NCI-H526 treated with DMSO at 0.1 percent for 48 hours (cell line): ENCODE results near the gene DISC1.
"Not testable (repeated sequence)": the region's sequence is repeated elsewhere in the genome, so short reads cannot be mapped to it uniquely, and the experiment has no call there.

ENCODE experiments used
- DNase-seq: peaks from one replicate; lab custom pipeline; 2025; lab: John Stamatoyannopoulos, UW

DISC1 gene

DNA sequence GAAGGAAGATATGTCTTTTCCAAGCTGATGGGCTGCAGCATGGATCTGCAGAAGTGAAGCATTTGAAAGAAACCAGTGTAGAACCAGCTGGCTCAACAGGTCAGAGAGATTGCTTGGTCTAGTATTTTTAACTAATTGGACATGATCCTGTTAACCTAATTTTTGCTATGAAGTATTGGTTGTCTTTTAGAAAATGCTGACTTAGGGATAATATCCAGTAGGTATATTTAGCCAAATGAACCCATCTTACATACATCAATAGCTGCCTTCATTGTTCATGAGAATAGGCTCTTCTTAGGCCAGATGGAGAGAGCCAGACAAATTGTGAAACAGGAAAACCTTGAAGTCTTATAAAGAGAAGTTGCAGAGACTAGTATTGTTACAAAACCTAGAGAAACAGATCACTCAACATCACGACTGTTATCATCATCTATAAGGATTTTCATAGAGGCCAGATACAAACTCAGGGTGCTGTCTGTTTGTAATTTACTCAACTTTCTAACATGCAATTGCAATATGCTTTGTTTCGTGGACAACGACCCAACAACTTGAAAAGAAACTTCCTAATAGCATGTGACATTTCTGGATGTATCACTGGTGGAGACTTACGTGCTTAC lies 148.2 kb downstream of the DISC1 start:
- DNase-seq: no peak

DNA sequence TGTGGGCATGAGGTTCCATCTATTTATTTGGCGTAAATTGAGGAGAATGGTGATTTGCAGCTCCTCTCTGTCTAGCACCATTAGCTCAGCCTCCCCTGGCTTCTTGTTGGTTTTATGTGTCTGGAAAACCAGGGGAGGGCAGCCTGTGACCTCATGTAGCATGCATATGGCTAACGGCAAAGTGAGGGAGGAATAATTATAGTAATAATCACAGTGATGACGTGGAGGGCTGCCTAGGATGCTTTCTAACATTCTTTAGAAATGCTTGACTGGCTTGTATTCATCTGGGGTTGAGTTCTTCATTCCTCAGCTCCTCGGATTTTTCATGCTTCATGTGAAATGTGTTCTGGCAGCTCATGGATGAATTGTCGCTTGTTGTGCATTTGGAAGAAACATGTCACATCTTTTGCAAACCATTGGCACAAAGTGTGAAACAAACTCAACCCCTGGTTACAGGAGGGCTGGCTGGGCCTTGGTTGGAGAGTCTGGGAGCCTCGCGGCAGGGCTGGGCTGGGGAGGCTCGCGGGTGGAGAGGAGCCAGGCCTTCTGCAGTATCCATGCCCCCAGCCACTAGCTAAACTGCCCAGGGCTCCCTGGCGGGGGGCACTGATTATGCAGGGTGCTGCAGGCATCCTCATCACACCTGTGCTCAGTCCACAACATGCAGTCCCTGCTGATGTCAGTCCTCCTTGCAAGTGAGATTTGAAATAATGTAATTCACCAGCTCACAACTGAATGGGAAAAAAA lies 149.6 kb downstream of the DISC1 start:
- no peak for DNase-seq

DNA sequence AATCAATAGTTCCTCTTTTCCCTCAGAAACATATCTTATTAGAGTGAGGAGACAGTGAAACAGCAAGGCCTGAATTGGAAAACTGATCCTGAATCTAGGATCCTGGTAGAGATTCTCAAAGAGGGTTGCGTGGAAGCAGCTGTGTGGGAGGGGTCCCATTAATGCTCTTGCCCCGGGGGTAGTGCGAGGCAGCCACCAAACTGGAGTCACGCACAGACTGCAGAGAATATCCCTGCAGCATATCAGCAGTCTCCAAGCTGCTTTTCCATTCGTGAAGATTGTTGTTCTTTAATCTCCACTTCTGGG lies 150.1 kb downstream of the DISC1 start:
- no peak for DNase-seq

DNA sequence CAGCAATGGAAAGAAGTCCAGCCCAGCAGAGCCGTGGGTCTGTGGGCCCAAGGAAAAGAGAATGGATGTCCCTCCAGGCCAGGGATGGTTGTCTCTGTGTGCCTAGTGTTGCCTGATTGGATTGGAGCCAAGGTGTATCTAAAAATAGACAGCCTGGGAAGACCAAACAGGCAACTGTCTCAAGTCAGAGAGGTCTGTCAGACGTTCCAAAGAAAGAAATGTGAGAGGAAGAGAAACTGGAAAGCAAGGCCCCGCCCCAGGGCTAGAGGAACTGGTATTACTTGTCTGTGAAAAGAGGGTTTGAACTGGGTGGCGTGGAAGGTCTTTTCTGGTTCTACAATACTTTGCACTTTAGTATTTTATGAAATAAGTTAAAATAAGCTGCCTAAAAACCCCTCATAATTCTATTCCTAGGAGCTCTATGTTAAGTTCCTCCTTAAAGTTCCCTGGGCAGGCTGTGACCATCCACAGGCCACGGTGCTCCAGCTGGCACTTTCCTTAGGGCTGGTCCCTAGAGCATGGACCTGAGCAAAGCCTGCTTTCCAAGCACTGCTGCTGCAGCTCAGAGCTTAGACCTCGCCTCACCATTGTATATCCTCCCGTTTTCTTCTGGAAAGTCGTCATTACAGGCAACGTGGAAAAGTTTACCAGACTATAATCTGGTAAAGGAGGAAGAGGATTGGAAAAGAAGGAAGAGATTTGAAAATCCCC lies 151.6 kb downstream of the DISC1 start:
- DNase-seq: no peak

DNA sequence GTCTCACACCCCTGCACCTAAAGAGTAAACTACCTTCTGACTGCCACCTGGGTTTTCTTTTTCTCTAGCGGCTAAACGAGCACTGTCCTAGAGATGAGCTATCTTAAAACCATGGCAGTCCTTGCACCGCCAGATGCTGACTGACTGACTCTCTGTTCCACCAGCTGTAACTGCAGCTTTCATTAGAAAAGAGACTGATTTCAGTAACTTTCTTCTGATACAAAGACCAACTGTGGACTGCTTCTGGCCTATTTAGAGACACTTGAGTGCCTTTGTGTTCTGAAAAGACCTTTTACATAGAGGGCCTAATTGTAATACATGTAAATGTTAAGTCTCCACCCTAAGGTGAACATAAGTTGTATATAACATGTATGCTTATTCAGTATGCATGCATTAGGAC lies 152.5 kb downstream of the DISC1 start:
- no peak for DNase-seq

DNA sequence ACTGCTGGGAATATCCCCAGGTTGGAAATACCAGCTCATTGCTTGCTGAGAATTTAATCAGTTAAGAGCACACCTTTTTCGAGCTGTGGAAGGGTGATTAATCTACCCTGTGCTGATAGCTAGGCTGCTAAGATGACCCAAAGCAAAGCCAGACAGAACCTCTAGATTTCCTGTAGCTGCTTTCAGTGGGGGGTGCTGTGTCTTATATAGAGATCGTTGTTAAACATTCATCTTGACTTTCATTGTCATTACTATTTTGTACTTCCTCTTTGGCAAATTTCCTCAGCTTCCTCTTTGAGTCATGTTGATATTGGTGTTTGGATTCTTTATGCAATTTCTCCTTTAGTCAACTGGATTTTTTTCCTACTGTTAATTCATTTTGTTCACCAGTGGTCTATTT lies 155.3 kb downstream of the DISC1 start:
- DNase-seq: no peak

DNA sequence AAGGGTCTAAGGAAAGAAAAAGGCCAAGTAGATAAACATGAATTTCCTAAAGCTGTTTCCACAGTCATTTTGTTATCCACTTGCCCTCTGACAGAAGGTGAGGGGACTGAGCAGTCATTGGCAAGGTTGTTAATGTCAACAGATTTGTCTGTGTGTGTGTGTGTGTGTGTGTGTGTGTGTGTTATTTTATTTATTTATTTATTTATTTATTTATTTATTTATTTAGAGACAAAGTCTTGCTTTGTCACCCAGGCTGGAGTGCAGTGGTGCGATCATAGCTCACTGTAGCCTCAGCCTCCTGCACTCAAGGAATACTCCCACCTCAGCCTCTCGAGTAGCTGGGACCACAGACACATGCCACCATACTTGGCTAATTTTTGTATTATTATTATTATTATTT lies 158.5 kb downstream of the DISC1 start:
- not testable (repeated sequence) for DNase-seq

DNA sequence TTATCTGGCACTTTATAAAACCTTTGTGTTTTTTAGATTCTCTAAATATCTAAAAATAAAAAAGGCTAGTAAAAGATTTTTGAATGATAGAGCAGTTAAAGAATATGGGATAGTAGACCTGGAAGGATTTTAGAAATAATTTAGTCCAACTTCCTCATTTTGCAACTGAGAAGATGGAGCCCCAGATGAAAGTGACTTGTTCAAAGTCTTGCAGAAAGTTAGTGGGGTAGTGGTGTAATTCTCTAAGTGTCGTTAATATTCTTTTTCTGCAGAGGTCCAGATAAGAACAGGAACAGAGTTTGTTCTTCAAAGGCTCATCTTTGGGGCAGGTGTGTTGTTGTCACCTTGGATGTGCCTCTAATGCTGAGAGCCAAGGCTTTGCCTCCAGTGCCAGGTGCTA lies 159.5 kb downstream of the DISC1 start:
- DNase-seq: no peak

DNA sequence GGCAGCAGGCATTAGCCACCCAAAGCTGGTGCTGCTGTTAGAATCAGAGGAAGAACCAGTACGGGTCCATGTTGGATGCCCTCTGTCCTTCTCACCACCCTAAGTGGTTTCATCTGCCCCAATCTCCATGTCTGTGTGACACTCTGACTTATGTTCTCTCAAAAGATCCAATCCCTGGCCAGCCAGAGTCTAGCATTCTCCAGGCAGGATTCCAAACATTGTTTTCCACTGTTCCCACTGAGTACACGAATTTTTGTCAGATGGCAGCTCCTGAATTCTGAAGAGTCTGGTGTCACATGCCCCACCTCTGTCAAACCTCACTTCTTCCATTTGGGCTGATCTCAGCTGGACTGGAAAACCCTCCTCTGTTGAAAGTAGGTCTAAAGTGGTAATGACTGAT lies 166.0 kb downstream of the DISC1 start:
- DNase-seq: no peak

DNA sequence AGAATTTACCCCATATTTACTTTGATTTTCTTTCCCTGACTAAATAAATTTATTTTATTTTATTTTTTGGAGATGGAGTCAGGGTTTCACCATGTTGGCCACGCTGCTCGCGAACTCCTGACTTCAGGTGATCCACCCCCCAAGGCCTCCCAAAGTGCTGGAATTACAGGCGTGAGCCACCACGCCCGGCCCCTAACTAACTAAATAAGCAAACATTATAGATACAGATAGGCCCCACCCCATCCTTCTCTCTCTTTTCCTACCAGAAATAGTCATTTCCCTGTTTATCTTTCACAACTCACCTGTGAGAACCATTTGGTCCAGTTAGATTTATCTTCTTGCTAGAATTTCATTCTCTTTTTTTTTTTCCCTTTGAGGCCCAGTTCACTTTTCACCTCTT lies 167.3 kb downstream of the DISC1 start:
- no peak for DNase-seq

DNA sequence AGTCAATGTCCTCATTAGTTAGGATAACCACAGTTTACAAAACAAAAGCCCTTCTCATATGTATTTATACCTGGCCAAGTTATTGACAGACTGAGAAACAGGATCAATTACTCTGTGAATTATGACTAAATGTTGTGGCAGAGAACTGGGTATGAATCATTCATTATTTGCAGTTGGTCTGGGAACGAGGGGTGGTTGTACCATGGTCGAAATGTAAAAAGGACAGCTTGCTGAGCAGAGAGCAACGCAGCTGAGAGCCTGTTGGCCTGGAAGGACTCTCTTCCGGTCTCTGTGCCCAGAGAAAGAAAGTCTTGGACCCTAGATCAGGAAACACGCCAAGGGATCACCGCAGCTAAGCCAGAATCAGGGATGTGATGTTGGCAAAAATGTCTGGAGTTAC lies 169.6 kb downstream of the DISC1 start:
- no peak for DNase-seq

DNA sequence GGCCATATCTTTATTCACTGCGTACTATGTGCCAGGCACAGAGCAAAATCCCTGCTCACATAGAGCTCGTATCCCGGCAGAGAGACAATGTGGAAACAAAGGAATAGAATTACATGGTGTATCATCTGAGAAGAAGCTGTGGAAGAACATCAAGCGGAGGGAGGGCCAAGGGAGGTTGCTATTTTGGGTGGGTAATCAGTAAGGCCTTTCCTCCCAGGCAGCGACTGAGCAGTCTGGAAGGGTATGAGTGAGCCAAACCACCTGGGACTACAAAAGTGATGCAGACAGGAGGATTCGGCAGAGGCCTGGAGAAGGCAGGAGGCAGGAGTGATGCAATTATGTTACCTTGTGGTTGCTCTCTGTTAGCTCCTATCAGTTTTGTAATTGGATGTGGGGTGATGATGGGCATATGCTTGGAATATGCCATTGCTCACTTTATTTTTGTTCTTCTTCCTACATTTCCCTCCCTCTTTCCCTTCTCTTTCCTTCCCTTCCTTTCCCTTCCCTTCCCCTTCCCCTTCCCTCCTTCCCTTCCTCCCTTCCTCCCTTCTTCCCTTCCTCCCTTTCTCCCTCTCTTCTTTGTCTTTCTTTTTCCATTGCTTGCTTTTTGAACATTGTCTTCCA lies 172.9 kb downstream of the DISC1 start:
- DNase-seq: no peak

DNA sequence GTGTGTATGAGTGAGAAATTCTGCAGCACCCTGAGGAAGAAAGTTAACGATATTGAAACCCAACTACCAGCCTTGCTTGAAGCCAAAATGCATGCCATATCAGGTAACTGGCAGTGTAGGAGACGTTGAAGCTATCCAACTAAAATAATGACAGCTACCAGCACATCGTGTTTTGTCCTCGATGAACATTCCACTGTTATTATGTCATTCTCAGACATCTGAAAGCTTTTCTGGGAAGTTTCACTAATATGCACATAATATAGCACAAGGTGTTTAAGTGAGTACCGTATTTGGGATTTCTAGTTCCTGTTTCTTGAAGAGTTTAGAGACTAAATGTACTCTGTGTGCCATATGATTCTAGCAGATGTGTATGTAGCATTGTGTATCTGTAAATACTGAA lies 173.5 kb downstream of the DISC1 start:
- DNase-seq: no peak

DNA sequence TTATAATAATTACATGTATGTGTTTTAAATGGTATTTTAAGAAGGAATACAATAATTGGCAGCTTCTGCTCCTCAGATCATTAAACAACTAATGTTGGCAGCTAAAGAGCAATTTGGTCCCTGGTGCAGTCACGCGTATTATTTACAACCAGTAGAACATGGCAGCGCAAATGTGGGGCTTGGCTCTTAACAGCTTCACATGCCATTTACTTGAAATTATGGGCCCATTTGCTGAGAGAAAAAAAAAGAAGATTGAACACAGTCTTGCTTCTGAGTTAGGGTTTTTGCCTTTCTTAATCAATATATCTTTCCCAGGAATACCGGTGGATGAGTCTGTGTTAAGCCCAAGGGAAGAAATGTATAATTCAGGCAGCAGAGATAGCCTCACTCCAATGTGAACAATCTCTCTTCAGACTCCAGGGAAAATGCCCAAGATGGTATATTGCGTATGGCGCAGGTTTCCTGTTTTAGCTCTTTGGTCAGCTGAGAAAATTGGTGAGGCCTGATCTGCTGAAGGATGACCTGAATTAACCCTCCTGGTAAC lies 174.5 kb downstream of the DISC1 start:
- DNase-seq: no peak

DNA sequence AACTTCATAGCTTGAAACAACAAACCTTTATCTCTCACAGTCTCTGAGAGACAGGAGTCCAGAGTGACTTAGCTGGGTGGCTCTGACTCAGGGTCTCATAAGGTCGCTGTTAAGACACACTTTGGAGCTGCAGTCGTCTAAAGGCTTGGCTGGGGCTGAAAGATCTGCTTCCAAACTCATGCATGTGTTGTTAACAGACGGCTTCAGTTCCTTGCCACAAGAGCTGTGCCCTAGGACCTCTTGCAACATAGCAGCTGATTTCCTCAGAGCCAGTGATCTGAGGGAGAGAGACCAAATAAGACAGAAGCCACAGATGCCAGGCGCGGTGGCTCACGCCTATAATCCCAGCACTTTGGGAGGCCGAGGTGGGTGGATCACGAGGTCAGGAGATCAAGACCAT lies 176.8 kb downstream of the DISC1 start:
- no peak for DNase-seq

DNA sequence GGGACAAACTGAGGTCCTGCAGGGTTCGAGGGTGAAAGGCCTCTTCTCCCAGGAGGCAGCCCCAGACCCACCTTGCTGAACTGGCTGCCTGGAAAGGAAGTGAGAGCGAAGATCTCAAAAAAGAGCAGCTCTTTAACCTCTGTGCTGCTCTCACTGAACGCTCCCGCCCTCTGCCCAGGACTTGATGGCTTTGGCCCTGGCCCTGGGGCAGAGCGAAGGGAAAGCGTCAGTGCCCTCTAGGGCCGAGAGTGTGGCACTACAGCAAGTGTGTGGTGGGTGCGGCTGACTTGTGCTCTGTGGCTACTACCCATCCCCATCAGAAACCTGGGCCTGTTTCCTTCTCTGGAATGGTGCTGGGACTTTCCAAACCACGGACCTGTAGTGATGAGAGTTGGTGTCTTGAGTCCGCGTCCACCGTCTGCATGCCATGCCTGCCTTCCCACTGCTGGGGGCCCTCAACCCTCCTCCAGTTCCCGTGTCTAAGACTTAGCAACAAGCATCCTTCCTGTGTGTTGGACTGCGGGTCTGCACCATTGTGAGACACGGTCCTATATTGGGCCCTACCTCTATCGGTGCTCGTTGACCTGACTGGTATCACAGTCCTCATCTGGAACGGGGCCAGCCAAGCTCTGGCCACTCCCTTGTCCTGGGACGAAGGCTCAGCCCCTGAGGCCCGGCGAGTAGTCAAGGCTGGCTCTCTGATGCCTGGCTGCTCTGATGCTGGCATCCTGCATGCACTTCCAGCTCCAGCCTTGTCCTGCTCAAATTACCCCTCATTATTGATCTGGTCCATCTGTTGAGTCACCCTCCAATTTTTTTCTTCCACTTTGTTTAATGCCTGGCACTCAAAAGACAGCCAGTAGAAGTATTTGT lies 180.3 kb downstream of the DISC1 start:
- DNase-seq: no peak

DNA sequence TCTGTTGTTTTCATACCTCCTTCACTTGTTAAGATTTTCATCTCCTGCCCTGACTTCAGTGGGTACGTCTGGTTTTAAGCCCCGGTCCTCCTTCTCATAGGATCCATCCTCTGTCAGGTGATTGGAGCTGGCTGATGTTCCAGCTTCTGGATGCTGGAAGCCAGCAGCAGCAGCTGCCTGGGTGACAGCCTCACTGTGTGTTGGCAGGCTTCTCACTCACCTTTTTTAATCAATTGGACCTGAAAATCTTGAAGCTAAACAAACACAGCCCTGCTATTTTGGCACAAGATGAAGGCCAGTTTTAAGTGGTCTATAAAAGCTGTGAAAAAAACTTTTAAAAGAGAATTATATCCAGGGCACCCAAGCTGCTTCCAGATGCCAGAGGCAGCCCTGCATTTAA lies 181.0 kb downstream of the DISC1 start:
- no peak for DNase-seq

DNA sequence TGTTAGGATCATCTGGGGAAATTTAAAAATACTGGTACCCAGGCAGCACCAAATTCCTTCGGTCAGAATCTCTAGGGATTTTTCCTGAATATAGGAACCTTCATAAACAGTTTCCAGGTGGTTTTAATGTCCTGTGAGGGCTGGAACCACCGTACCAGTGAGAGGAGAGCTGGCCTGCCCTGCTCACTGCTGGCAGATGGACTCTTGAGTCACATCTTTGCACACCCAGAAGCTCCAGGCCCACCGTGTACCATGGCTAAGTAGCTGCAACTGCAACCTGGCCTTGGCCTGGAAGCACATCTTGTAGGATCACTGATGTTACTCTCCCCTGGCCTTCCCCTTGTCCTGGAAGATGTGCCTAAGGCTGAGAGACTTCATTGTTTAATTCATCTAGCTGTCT lies 181.5 kb downstream of the DISC1 start:
- DNase-seq: no peak

DNA sequence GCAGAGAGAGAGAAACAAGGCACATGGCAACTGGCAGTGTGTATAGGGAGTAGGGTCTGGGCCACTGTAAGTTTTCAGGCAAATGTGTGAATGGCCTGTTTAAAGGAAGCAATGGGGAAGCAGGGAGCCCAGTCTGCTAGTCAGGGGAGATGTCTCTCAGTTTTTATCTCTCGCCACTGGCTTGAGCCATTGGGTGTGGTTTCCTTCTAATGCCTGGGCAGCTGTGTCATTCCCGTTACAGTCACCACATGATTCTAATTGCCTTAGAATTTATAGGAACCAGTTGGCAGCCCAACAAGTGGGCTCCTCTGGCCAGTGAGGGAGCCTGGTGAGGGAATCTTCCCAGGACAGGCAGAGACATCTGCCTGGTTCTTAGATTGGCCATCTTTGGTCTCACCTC lies 182.4 kb downstream of the DISC1 start:
- no peak for DNase-seq

DNA sequence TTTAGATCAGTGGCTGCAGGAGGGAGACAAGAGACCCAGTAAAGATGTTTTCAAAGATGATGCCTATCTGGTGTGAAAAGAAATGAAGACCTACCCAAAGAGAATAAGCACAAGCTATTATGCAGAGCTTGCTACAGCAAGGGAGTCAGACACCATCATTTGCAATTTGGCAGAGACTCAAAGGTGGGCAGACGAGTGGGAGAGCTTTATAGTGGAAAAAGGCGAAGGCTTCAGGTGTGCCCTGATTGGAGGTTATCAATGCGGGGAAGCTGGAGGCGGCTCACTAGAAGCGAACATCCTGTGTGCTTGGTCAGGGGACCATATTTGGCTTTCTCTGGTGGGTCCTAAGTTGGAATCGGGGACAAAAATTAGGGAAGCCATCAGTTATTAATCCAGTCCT lies 183.8 kb downstream of the DISC1 start:
- DNase-seq: no peak

DNA sequence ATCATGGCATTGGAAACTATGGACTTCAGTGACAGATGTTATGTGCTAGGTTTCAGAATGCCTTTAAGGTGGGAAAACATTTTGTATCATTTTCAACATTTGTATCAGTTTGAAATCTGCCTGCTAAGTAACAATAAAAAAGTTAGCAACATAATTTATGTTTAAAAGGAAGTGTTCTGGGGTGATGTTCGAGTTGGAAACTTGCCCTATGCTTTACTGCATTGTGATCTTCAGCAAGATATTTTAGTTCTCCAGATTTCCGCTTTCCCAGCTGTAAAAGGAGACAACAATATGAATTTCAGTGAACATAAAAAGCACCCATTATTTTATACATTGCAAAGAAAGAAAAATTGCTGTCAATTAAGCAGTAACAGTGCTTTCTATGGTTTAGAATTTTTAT lies 187.4 kb downstream of the DISC1 start:
- DNase-seq: no peak

DNA sequence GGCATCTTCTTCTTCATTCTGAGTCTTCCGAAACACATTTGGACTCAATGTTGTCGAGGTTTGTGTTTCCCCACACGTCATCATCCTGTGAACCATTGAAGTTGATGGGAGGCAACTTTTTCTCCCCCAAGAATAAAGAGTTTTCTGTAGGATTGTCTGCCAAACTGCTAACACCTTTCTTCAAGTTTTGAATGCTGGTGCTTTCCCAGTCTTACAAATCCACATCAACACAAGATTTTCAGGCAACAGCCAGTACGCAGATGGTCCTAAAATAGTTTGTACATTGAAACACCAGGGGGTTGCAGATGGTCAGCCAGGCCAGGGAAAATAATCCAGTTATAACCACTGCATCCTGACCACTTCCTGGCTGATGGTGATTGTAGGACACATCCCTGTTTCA lies 187.9 kb downstream of the DISC1 start:
- DNase-seq: no peak
